ENCODE measurements around the gene DNAH7. TPM values are rescaled to one million over a fixed set of nuclear protein-coding genes. Genes with fewer than 3 reads are reported as not detected.
A peak's percentile ranks its signal among the peaks of the same experiment; 100 is the strongest.

Gene DNAH7
- total RNA-seq, 6 experiments from 2014 or later = 0.05 to 0.41 (median 0.23) TPM

- Mint-ChIP-seq H3K27me3 (ENCODE audit: insufficient read depth) (no peaks in the 10 kb centered on the region), H3K4me1 (ENCODE audit: low read depth) (peaks cover 14% of the 10 kb centered on the region), H3K9me3 (no peaks in the 10 kb centered on the region), H3K36me3 (ENCODE audit: low read depth) (no peaks in the 10 kb centered on the region), H3K4me3 (peak overlapping the region; percentile 48), H3K27ac (no peak overlapping the region)
- peak; percentile 40 for DNase-seq
- TF ChIP-seq CTCF (IDR thresholded peaks at IDR 0.05) = peak; percentile 86
Observed at GRCh38 chr2:196066291-196067087, 2.1 kb downstream of the DNAH7 start.

- H3K4me3 Mint-ChIP-seq = no peak overlapping the region
- 0 out of 2 replicates have a peak, but pooled peaks cover 2% of the 10 kb centered on the region for H3K27me3 Mint-ChIP-seq (ENCODE audit: insufficient read depth)
- no peaks in the 10 kb centered on the region for H3K9me3 Mint-ChIP-seq
- H3K27ac Mint-ChIP-seq = no peak overlapping the region
- peaks cover 8% of the 10 kb centered on the region for H3K4me1 Mint-ChIP-seq (ENCODE audit: low read depth)
- no peak for TF ChIP-seq CTCF (IDR thresholded peaks at IDR 0.05)
- H3K36me3 Mint-ChIP-seq (ENCODE audit: low read depth) = no peaks in the 10 kb centered on the region
- no peak for DNase-seq
Observed at GRCh38 chr2:196063773-196064172, 4.9 kb downstream of the DNAH7 start.

- H3K4me3 Mint-ChIP-seq = no peak overlapping the region
Observed at GRCh38 chr2:196059491-196059960, 9.1 kb downstream of the DNAH7 start.

GRCh38 chr2:196054631-196055030, 14.0 kb downstream of the DNAH7 start:
- Mint-ChIP-seq H3K4me3 (no peak overlapping the region), H3K36me3 (ENCODE audit: low read depth) (no peaks in the 10 kb centered on the region), H3K27ac (no peak overlapping the region), H3K9me3 (no peaks in the 10 kb centered on the region), H3K27me3 (ENCODE audit: insufficient read depth) (peaks cover 2% of the 10 kb centered on the region; the same call in 1 of the 2 replicates), H3K4me1 (ENCODE audit: low read depth) (no peaks in the 10 kb centered on the region)
- DNase-seq = no peak
- no peak for TF ChIP-seq CTCF (IDR thresholded peaks at IDR 0.05)

More at GRCh38 chr2:196059491-196059960, 9.1 kb downstream of the DNAH7 start:
- H3K27me3 Mint-ChIP-seq (ENCODE audit: insufficient read depth) = peaks cover 2% of the 10 kb centered on the region; the same call in 1 of the 2 replicates
- H3K9me3 Mint-ChIP-seq = no peaks in the 10 kb centered on the region
- H3K27ac Mint-ChIP-seq = no peak overlapping the region
- DNase-seq = no peak
- no peaks in the 10 kb centered on the region for H3K4me1 Mint-ChIP-seq (ENCODE audit: low read depth)
- TF ChIP-seq CTCF (IDR thresholded peaks at IDR 0.05) = no peak
- no peaks in the 10 kb centered on the region for H3K36me3 Mint-ChIP-seq (ENCODE audit: low read depth)

GRCh38 chr2:196046123-196046917, 22.3 kb downstream of the DNAH7 start:
- Mint-ChIP-seq H3K9me3 (no peaks in the 10 kb centered on the region), H3K27ac (no peak overlapping the region), H3K36me3 (ENCODE audit: low read depth) (no peaks in the 10 kb centered on the region), H3K27me3 (ENCODE audit: insufficient read depth) (no peaks in the 10 kb centered on the region; the same call in 1 of the 2 replicates), H3K4me1 (ENCODE audit: low read depth) (peaks cover 15% of the 10 kb centered on the region; the same call in 1 of the 2 replicates), H3K4me3 (peak overlapping the region; percentile 5; the same call in 1 of the 2 replicates)
- TF ChIP-seq CTCF (IDR thresholded peaks at IDR 0.05) = no peak
- DNase-seq = no peak

Measured in HFFc6 (cell line).